HG03095 (cell line): ENCODE measurements around the gene NR4A1.

ENCODE experiments used
- ATAC-seq: cut with Tn5 transposase; IDR thresholded peaks from one replicate; pipeline ENCODE4 v1.9.1; 2021; ENCODE audit warnings: moderate library complexity; ENCODE audit not compliant: unreplicated experiment

The NR4A1 gene

GRCh38 chr12:52018433-52019112, 32.7 kb upstream of the NR4A1 start:
- ATAC-seq, result no peak

- ATAC-seq, result no peak
Measured at GRCh38 chr12:52019113-52019770, 32.0 kb upstream of the NR4A1 start.

- no peak for ATAC-seq
Measured at GRCh38 chr12:52020539-52021336, 30.5 kb upstream of the NR4A1 start.

- ATAC-seq, result no peak
Measured at GRCh38 chr12:52022841-52023181, 28.4 kb upstream of the NR4A1 start.

- no peak for ATAC-seq
Measured at GRCh38 chr12:52023182-52023975, 27.9 kb upstream of the NR4A1 start.

- ATAC-seq, result no peak
Measured at GRCh38 chr12:52023976-52024688, 27.1 kb upstream of the NR4A1 start.

- no peak for ATAC-seq
Measured at GRCh38 chr12:52024845-52025230, 26.4 kb upstream of the NR4A1 start.

GRCh38 chr12:52026263-52026662, 25.0 kb upstream of the NR4A1 start:
- no peak for ATAC-seq

- no peak for ATAC-seq
Measured at GRCh38 chr12:52027085-52027843, 24.0 kb upstream of the NR4A1 start.

- no peak for ATAC-seq
Measured at GRCh38 chr12:52029685-52030084, 21.6 kb upstream of the NR4A1 start.

GRCh38 chr12:52032446-52032803, 18.8 kb upstream of the NR4A1 start:
- no peak for ATAC-seq

- ATAC-seq, result peak; percentile 83
Measured at GRCh38 chr12:52032804-52033445, 18.3 kb upstream of the NR4A1 start.

- ATAC-seq, result no peak
Measured at GRCh38 chr12:52033446-52034140, 17.6 kb upstream of the NR4A1 start.

GRCh38 chr12:52035190-52035589, 16.1 kb upstream of the NR4A1 start:
- ATAC-seq, result no peak

GRCh38 chr12:52035926-52036325, 15.3 kb upstream of the NR4A1 start:
- ATAC-seq, result no peak

- peak; percentile 51 for ATAC-seq
Measured at GRCh38 chr12:52036587-52037171, 14.6 kb upstream of the NR4A1 start.

- ATAC-seq, result no peak
Measured at GRCh38 chr12:52037248-52037861, 13.9 kb upstream of the NR4A1 start.

- ATAC-seq, result no peak
Measured at GRCh38 chr12:52038447-52038846, 12.8 kb upstream of the NR4A1 start.
